ENCODE data around the gene SNX1.

Gene SNX1

GRCh38 chr15:64122936-64123351 lies 27.2 kb downstream of the SNX1 start:
- no peak overlapping the region for H3K4me2 ChIP-seq (ENCODE audit: low read length)
- no peak overlapping the region for H3K4me3 ChIP-seq (ENCODE audit: low read length)
- H3K9ac ChIP-seq (ENCODE audit: low read depth, low read length), result no peak overlapping the region
- H3K4me1 ChIP-seq (ENCODE audit: control insufficient read depth, insufficient read depth, low read length), result no peaks in the 10 kb centered on the region
- H3K36me3 ChIP-seq (ENCODE audit: insufficient read depth, low read length), result peaks cover 78% of the 10 kb centered on the region
- no peaks in the 10 kb centered on the region for H3K27me3 ChIP-seq (ENCODE audit: control insufficient read depth, insufficient read depth, low read length)
- H3K9me3 ChIP-seq (replicated peaks; ENCODE audit: low read length), result no peaks in the 10 kb centered on the region

DNA sequence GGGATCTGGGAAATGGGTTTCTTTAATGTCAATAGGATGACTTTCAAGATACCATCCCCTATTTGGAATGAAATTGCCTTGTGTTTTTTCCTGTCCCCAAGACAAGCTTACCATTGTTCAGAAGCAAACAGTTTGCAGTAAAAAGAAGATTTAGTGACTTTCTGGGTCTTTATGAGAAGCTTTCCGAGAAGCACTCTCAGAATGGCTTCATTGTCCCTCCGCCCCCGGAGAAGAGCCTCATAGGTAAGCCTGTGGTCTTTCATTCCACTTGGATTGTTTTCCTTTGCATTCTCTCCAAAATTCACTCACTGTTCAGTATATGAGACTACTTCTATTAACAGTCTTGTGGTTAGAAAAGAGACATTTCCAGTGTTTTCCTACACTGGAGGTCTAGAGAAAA lies 30.2 kb downstream of the SNX1 start:
- no peaks in the 10 kb centered on the region for H3K27me3 ChIP-seq (ENCODE audit: control insufficient read depth, insufficient read depth, low read length)
- H3K36me3 ChIP-seq (ENCODE audit: insufficient read depth, low read length), result peaks cover 76% of the 10 kb centered on the region
- H3K4me1 ChIP-seq (ENCODE audit: control insufficient read depth, insufficient read depth, low read length), result no peaks in the 10 kb centered on the region
- no peak overlapping the region for H3K4me3 ChIP-seq (ENCODE audit: low read length)
- H3K9ac ChIP-seq (ENCODE audit: low read depth, low read length), result no peak overlapping the region
- no peak overlapping the region for H3K4me2 ChIP-seq (ENCODE audit: low read length)
- no peaks in the 10 kb centered on the region for H3K9me3 ChIP-seq (replicated peaks; ENCODE audit: low read length)

GRCh38 chr15:64127521-64128270 lies 31.9 kb downstream of the SNX1 start:
- Histone ChIP-seq H3K4me2 (ENCODE audit: low read length) (no peak overlapping the region), H3K9ac (ENCODE audit: low read depth, low read length) (no peak overlapping the region), H3K27me3 (ENCODE audit: control insufficient read depth, insufficient read depth, low read length) (no peaks in the 10 kb centered on the region), H3K4me3 (ENCODE audit: low read length) (no peak overlapping the region), H3K36me3 (ENCODE audit: insufficient read depth, low read length) (peaks cover 78% of the 10 kb centered on the region), H3K4me1 (ENCODE audit: control insufficient read depth, insufficient read depth, low read length) (no peaks in the 10 kb centered on the region), H3K9me3 (replicated peaks; ENCODE audit: low read length) (no peaks in the 10 kb centered on the region)

DNA sequence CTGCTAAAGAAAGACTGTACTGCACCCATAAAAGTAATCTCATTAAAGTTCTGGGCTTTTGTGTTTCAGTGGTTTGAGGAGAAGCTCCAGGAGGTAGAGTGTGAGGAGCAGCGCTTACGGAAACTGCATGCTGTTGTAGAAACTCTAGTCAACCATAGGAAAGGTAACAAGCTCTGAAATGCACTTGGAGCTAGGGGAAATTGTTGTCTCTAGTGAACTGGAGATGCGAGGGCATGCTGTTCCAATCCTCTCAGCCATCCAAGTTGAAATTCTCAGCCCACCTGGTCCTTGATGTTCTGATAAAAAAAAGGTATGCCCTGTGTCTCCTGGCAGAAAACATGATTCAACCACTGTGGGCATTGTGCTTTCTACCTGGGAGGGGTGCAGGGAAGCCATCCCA lies 34.4 kb downstream of the SNX1 start:
- Histone ChIP-seq H3K27me3 (ENCODE audit: control insufficient read depth, insufficient read depth, low read length) (no peaks in the 10 kb centered on the region), H3K4me2 (ENCODE audit: low read length) (no peak overlapping the region), H3K4me3 (ENCODE audit: low read length) (no peak overlapping the region), H3K36me3 (ENCODE audit: insufficient read depth, low read length) (peaks cover 76% of the 10 kb centered on the region), H3K9me3 (replicated peaks; ENCODE audit: low read length) (no peaks in the 10 kb centered on the region), H3K9ac (ENCODE audit: low read depth, low read length) (no peak overlapping the region), H3K4me1 (ENCODE audit: control insufficient read depth, insufficient read depth, low read length) (no peaks in the 10 kb centered on the region)

GRCh38 chr15:64131547-64131946 lies 35.8 kb downstream of the SNX1 start:
- H3K36me3 ChIP-seq (ENCODE audit: insufficient read depth, low read length), result peaks cover 75% of the 10 kb centered on the region
- no peak overlapping the region for H3K9ac ChIP-seq (ENCODE audit: low read depth, low read length)
- no peak overlapping the region for H3K4me2 ChIP-seq (ENCODE audit: low read length)
- H3K4me3 ChIP-seq (ENCODE audit: low read length), result no peak overlapping the region
- no peaks in the 10 kb centered on the region for H3K27me3 ChIP-seq (ENCODE audit: control insufficient read depth, insufficient read depth, low read length)
- H3K9me3 ChIP-seq (replicated peaks; ENCODE audit: low read length), result no peaks in the 10 kb centered on the region
- no peaks in the 10 kb centered on the region for H3K4me1 ChIP-seq (ENCODE audit: control insufficient read depth, insufficient read depth, low read length)

DNA sequence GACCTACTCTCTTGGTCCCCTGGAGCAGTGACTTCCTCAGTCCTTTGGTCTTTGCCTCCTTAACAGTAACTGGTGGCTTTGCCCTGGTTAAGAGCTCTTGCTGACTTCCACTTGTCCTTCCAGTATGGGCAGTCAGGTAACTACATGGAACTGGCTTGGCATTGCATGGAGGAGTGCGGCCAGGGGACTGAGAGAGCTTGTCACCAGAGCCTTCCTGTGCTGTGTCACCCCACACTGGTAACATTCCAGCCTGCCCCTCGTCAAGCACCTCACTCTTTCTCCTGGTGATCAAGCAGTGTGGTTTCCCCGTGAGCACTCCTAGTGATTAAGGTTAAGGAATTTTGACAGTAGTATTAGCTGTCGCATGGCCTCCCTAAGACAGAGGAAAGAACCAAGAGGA lies 36.4 kb downstream of the SNX1 start:
- no peaks in the 10 kb centered on the region for H3K27me3 ChIP-seq (ENCODE audit: control insufficient read depth, insufficient read depth, low read length)
- H3K9ac ChIP-seq (ENCODE audit: low read depth, low read length), result no peak overlapping the region
- H3K4me1 ChIP-seq (ENCODE audit: control insufficient read depth, insufficient read depth, low read length), result no peaks in the 10 kb centered on the region
- H3K9me3 ChIP-seq (replicated peaks; ENCODE audit: low read length), result no peaks in the 10 kb centered on the region
- H3K36me3 ChIP-seq (ENCODE audit: insufficient read depth, low read length), result peaks cover 78% of the 10 kb centered on the region
- no peak overlapping the region for H3K4me3 ChIP-seq (ENCODE audit: low read length)
- H3K4me2 ChIP-seq (ENCODE audit: low read length), result no peak overlapping the region

DNA sequence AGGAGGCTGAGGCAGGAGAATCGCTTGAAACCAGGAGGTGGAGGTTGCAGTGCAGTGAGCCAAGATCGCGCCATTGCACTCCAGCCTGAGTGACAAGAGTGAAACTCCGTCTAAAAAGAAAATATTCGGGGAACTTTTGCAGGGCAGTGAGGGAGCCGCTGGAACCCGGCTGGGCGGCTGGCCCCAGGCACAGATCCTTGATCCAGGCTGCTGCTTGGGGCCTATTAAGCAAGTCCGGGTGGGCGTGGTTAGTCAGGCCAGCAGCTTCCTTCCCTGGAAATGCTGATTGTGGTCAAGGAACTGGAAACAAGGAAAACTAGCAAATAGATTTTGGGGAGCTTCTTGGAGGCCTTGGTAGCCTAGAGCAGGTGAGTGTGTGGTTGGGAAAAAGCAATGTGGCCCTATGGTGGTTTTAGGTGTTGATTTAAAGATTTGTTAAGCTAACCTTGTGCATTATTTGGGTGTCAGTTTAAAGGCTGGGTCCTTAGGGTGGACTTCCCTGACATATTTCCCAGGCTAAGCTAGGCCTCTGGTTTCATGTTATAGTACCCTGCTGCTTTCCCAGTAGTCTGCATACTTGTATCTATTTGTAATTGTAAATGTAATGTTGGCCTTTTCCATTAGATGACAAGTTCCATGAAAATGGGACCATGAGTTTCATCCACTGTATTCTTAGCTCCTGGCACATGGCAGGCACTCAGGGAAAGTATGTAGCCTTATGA lies 38.0 kb downstream of the SNX1 start:
- Histone ChIP-seq H3K36me3 (ENCODE audit: insufficient read depth, low read length) (peaks cover 80% of the 10 kb centered on the region), H3K9ac (ENCODE audit: low read depth, low read length) (no peak overlapping the region), H3K4me2 (ENCODE audit: low read length) (no peak overlapping the region), H3K4me1 (ENCODE audit: control insufficient read depth, insufficient read depth, low read length) (no peaks in the 10 kb centered on the region), H3K4me3 (ENCODE audit: low read length) (no peak overlapping the region), H3K9me3 (replicated peaks; ENCODE audit: low read length) (no peaks in the 10 kb centered on the region), H3K27me3 (ENCODE audit: control insufficient read depth, insufficient read depth, low read length) (no peaks in the 10 kb centered on the region)

- Histone ChIP-seq H3K36me3 (ENCODE audit: insufficient read depth, low read length) (peaks cover 78% of the 10 kb centered on the region), H3K4me3 (ENCODE audit: low read length) (no peak overlapping the region), H3K9ac (ENCODE audit: low read depth, low read length) (no peak overlapping the region), H3K9me3 (replicated peaks; ENCODE audit: low read length) (no peaks in the 10 kb centered on the region), H3K27me3 (ENCODE audit: control insufficient read depth, insufficient read depth, low read length) (no peaks in the 10 kb centered on the region), H3K4me1 (ENCODE audit: control insufficient read depth, insufficient read depth, low read length) (no peaks in the 10 kb centered on the region), H3K4me2 (ENCODE audit: low read length) (no peak overlapping the region)
These were observed 38.6 kb downstream of the SNX1 start for GRCh38 chr15:64134345-64134829.

DNA sequence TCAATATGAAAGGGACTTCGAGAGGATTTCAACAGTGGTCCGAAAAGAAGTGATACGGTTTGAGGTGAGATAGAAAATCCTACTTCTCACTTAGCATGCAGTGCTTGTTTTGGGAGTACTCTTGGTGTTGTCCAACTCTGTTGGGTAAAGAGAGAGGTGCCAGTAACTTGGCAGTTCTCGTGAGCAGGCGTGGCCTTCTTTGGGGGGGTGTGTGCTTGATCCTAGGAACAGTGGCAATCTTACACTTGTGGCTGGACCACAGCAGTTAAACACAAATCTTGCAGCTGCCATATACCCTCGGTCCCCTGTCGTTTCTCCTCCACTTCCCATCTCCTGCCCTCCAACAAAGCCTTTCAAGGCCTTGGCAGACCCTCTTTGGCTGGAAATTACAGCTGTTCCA lies 40.6 kb downstream of the SNX1 start:
- Histone ChIP-seq H3K9ac (ENCODE audit: low read depth, low read length) (no peak overlapping the region), H3K4me1 (ENCODE audit: control insufficient read depth, insufficient read depth, low read length) (no peaks in the 10 kb centered on the region), H3K4me3 (ENCODE audit: low read length) (no peak overlapping the region), H3K4me2 (ENCODE audit: low read length) (no peak overlapping the region), H3K36me3 (ENCODE audit: insufficient read depth, low read length) (peaks cover 66% of the 10 kb centered on the region), H3K27me3 (ENCODE audit: control insufficient read depth, insufficient read depth, low read length) (no peaks in the 10 kb centered on the region), H3K9me3 (replicated peaks; ENCODE audit: low read length) (no peaks in the 10 kb centered on the region)

- no peaks in the 10 kb centered on the region for H3K9me3 ChIP-seq (replicated peaks; ENCODE audit: low read length)
- H3K27me3 ChIP-seq (ENCODE audit: control insufficient read depth, insufficient read depth, low read length), result no peaks in the 10 kb centered on the region
- no peak overlapping the region for H3K9ac ChIP-seq (ENCODE audit: low read depth, low read length)
- H3K4me1 ChIP-seq (ENCODE audit: control insufficient read depth, insufficient read depth, low read length), result no peaks in the 10 kb centered on the region
- H3K4me3 ChIP-seq (ENCODE audit: low read length), result no peak overlapping the region
- H3K36me3 ChIP-seq (ENCODE audit: insufficient read depth, low read length), result peaks cover 62% of the 10 kb centered on the region
- H3K4me2 ChIP-seq (ENCODE audit: low read length), result no peak overlapping the region
These were observed 41.5 kb downstream of the SNX1 start for GRCh38 chr15:64137226-64137833.

DNA sequence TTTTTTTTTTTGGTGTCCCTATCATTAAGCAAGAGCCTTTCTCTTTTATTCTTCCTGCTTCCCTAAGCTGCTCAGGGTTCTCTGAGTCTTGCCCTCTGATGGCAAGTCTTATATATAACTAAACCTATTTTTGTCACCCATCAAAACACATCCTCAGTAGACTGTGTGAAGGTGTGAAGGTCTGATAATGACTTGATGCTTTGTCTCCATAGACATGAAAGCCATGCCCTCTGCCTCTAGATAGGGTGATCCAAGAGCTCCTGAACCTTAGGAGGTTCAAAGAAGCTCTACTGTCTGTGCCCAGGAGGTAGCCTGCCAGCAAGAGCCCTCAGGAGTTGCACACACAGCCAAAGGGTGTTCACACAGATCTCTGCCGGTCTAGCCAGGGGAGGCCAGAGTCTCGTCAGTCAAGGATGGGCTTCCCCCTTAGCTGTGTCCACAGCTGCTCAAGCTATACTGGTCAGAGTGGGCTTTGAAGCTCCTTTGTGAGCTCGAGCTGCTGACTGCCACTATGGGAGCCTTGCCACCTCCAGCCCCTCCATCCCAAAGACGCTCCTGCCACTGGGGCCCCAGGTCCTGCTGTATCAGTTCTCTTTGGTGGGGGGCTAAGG lies 42.7 kb downstream of the SNX1 start:
- no peak overlapping the region for H3K4me2 ChIP-seq (ENCODE audit: low read length)
- no peak overlapping the region for H3K9ac ChIP-seq (ENCODE audit: low read depth, low read length)
- no peaks in the 10 kb centered on the region for H3K4me1 ChIP-seq (ENCODE audit: control insufficient read depth, insufficient read depth, low read length)
- H3K36me3 ChIP-seq (ENCODE audit: insufficient read depth, low read length), result peaks cover 60% of the 10 kb centered on the region
- H3K4me3 ChIP-seq (ENCODE audit: low read length), result no peak overlapping the region
- no peaks in the 10 kb centered on the region for H3K27me3 ChIP-seq (ENCODE audit: control insufficient read depth, insufficient read depth, low read length)
- no peaks in the 10 kb centered on the region for H3K9me3 ChIP-seq (replicated peaks; ENCODE audit: low read length)
